GM10847 (cell line): ENCODE measurements around the gene IGLL5.

Source experiments
- POLR2A ChIP-seq: IDR thresholded peaks from 2 replicates; pipeline ENCODE4 v1.6.1; 2011; ENCODE audit not compliant: insufficient read length; ENCODE audit errors: extremely low read depth

The IGLL5 gene

GRCh38 chr22:22877523-22878210, 9.9 kb upstream of the IGLL5 start:
- no peak for TF ChIP-seq POLR2A

- TF ChIP-seq POLR2A: no peak
Observed at GRCh38 chr22:22878211-22878570, 9.4 kb upstream of the IGLL5 start.

GRCh38 chr22:22878801-22879674, 8.6 kb upstream of the IGLL5 start:
- TF ChIP-seq POLR2A: no peak

- no peak for TF ChIP-seq POLR2A
Observed at GRCh38 chr22:22879675-22880155, 7.9 kb upstream of the IGLL5 start.

GRCh38 chr22:22880645-22881044, 7.0 kb upstream of the IGLL5 start:
- TF ChIP-seq POLR2A: no peak

- no peak for TF ChIP-seq POLR2A
Observed at GRCh38 chr22:22881116-22882000, 6.3 kb upstream of the IGLL5 start.

- TF ChIP-seq POLR2A: no peak
Observed at GRCh38 chr22:22882033-22882717, 5.4 kb upstream of the IGLL5 start.

- TF ChIP-seq POLR2A: no peak
Observed at GRCh38 chr22:22883090-22883727, 4.4 kb upstream of the IGLL5 start.

GRCh38 chr22:22884010-22884887, 3.4 kb upstream of the IGLL5 start:
- TF ChIP-seq POLR2A: no peak

- no peak for TF ChIP-seq POLR2A
Observed at GRCh38 chr22:22884888-22885840, 2.5 kb upstream of the IGLL5 start.

GRCh38 chr22:22886546-22886945, 1.1 kb upstream of the IGLL5 start:
- no peak for TF ChIP-seq POLR2A

GRCh38 chr22:22888571-22889353, 1.1 kb downstream of the IGLL5 start:
- no peak for TF ChIP-seq POLR2A

- no peak for TF ChIP-seq POLR2A
Observed at GRCh38 chr22:22890085-22890484, 2.5 kb downstream of the IGLL5 start.
